Fibroblast of pulmonary artery (primary cell): ENCODE measurements around the gene MALSU1.
A peak's percentile ranks its signal among the peaks of the same experiment; 100 is the strongest.

Source experiments
- DNase-seq: peaks from one replicate; pipeline ENCODE4 v3.0.0-alpha.2; 2010; ENCODE audit warnings: low read depth
- H3K4me3 ChIP-seq: replicated peaks from 2 replicates; pipeline ENCODE4 v1.5.1; 2011; ENCODE audit warnings: low read depth, mild to moderate bottlenecking, control low read depth, low read length, moderate library complexity
- TF ChIP-seq, protein P1 (sequence below): IDR thresholded peaks from 2 replicates; pipeline ENCODE4 v1.5.1; 2011; ENCODE audit warnings: mild to moderate bottlenecking, control low read depth, low read length, inconsistent platforms; ENCODE audit errors: missing control alignments

The MALSU1 gene

DNA sequence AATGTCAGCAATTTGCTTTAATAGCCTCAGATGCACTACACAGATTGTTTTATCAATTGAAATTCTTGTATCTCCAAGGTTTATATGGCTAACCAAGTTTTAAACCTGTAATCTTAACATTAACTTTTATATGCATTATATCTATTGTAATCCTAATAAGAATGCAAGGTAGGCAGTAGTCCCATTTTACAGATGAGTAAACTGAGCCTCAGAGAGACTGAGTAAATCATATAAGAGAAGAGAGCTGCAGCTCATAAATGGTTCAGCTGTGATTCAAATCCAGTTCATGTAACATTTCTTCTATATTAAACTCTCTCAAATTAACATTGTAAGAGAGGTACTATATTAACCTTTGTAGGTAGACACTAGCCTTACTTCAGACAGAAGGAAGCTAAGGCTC, 44.0 kb downstream of the MALSU1 start:
- DNase-seq, result no peak
- no peak overlapping the region for H3K4me3 ChIP-seq
- TF ChIP-seq, protein P1, sequence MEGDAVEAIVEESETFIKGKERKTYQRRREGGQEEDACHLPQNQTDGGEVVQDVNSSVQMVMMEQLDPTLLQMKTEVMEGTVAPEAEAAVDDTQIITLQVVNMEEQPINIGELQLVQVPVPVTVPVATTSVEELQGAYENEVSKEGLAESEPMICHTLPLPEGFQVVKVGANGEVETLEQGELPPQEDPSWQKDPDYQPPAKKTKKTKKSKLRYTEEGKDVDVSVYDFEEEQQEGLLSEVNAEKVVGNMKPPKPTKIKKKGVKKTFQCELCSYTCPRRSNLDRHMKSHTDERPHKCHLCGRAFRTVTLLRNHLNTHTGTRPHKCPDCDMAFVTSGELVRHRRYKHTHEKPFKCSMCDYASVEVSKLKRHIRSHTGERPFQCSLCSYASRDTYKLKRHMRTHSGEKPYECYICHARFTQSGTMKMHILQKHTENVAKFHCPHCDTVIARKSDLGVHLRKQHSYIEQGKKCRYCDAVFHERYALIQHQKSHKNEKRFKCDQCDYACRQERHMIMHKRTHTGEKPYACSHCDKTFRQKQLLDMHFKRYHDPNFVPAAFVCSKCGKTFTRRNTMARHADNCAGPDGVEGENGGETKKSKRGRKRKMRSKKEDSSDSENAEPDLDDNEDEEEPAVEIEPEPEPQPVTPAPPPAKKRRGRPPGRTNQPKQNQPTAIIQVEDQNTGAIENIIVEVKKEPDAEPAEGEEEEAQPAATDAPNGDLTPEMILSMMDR, result no peak

GRCh38 chr7:23343806-23344475, 44.8 kb downstream of the MALSU1 start:
- no peak for DNase-seq

DNA sequence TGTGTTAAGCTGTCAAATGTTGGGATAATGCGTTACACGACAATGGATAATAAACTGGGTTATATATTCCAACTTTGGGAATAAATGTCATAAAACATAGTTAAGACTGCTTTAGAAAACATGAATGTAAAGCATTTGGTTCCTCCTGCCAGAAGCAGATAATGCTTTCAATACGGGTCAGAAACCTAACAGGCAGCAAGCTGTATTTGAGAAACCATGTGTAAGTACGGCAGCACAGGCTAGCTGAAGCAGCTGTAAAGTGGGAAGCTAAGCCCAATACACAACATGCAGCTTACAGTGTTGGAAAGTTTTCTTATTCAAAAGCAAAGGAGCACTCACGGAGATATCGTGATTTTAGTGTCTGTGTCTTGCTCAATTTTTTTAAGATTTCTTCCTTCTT, 46.5 kb downstream of the MALSU1 start:
- TF ChIP-seq, protein P1, result no peak
- H3K4me3 ChIP-seq, result no peak overlapping the region

More at GRCh38 chr7:23343806-23344475, 44.8 kb downstream of the MALSU1 start:
- TF ChIP-seq, protein P1, result no peak
- H3K4me3 ChIP-seq, result no peak overlapping the region

DNA sequence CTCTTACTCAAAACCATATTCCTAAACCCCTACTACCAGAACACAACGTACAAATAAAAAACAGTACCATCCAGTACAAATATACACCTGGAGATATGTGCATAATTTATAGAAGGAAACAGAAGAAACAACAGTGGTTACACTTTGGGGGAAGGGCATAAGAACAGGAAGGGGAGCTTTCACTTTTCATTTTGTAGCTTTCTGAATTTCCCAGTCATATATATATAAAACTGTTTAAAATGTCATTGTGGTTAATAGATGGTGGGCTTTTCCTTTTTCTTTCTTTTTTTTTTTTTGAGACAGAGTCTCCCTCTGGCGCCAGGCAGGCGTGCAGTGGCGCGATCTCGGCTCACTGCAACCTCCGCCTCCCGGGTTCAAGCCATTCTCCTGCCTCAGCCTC, 47.2 kb downstream of the MALSU1 start:
- no peak overlapping the region for H3K4me3 ChIP-seq
- DNase-seq, result no peak
- TF ChIP-seq, protein P1, result no peak

More for the DNA sequence above, 46.5 kb downstream of the MALSU1 start:
- DNase-seq, result no peak

DNA sequence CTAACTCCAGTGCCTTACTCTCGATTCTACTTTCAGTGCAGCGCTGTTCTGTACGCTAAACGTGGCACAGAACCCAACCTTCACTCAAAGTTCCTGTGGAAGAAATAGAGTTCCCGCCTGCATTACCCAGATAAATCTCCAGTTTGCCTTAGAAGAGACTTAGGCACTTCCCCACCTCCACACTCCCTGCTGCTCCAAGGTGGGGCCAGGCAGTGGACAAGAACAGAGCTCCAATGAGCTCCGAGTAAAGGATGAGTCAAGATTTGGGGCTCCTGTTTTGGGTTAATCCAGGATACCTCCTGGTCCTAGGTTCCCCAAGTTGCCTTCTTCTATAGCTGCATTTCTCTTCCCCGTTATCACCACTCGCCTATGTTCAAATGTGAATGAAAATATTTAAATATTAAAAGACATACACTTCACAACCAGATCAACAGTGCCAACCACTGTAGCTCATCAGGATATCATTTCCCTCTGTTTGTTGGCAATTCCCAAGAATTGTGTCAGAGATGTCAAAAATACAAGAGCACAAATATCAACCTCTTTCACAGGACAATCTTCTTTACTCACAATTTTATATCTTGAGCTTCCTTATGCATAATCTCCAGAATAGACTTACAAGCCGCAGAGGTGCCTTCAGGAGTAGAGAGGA, 48.0 kb downstream of the MALSU1 start:
- H3K4me3 ChIP-seq, result peak overlapping the region; percentile 33

GRCh38 chr7:23347682-23348180, 48.6 kb downstream of the MALSU1 start:
- peak; percentile 84 for DNase-seq
- peak overlapping the region; percentile 33 for H3K4me3 ChIP-seq
- TF ChIP-seq, protein P1, result no peak

More for the DNA sequence above, 48.0 kb downstream of the MALSU1 start:
- DNase-seq, result no peak
- TF ChIP-seq, protein P1, result no peak
